ENCODE results near the gene TRAF2. TPM values are rescaled to one million over a fixed set of nuclear protein-coding genes. Genes with fewer than 3 reads are reported as not detected.

TRAF2 gene
- total and polyA plus RNA-seq, 2 donors (not counting 3 experiments of a cell fraction or from before 2014, with no cell fraction given): 10.9 to 23.1 TPM

DNA sequence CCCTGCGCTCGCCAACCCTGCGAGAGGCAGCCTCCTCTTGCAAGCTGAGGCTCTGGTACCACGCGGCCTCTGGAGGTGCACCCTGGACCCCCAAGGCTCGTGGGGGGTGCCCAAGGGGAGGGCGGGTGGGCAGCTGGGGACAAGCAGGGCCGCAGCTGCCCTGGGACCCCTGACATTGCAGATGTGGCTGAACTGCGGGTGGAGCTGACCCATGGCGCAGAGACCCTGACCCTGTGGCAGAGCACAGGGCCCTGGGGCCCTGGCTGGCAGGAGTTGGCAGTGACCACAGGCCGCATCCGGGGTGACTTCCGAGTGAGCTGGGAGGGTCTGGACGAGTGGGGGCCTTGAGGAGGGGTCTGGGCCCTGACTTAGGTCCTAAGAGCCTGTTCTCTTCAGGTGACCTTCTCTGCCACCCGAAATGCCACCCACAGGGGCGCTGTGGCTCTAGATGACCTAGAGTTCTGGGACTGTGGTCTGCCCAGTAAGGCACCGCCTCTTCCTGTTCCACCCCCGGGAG, 32.7 kb upstream of the TRAF2 start:
- H3K9me3 ChIP-seq (replicated peaks; ENCODE audit: control insufficient read depth, insufficient read depth, low read length): no peaks in the 10 kb centered on the region
- H3K79me2 ChIP-seq (ENCODE audit: control insufficient read depth, insufficient read depth, low read length): no peaks in the 10 kb centered on the region
- intact Hi-C loops (cut with micrococcal nuclease) (no loop called here), dilution Hi-C loops (cut with MboI; ENCODE audit: extremely low pct_ligation_motif_present, low sequenced_read_pairs) (no loop called here)
- H3K9ac ChIP-seq (replicated peaks; ENCODE audit: extremely low read depth, insufficient read depth, low read length): no peak overlapping the region
- H3K27ac ChIP-seq (ENCODE audit: insufficient read depth, low read depth, low read length): no peak overlapping the region
- TF ChIP-seq POLR2A (IDR thresholded peaks at IDR 0.05; ENCODE audit: low read depth, low read length) (no peak), MYC (IDR thresholded peaks at IDR 0.05; ENCODE audit: low read depth, low read length) (no peak), POLR2AphosphoS5 (IDR thresholded peaks at IDR 0.05; ENCODE audit: insufficient read depth, low read depth, low read length) (no peak)
- DNase-seq (ENCODE audit: low read depth, low spot score) (no peak), FAIRE-seq (no peak)
- no peaks in the 10 kb centered on the region for H3K36me3 ChIP-seq (ENCODE audit: control insufficient read depth in 2 of 2, extremely low read depth in 1 of 2, insufficient read depth in 2 of 2, low read length in 2 of 2)
- no peak overlapping the region for H3K4me2 ChIP-seq (ENCODE audit: insufficient read depth, low read length)
- no peaks in the 10 kb centered on the region for H3K27me3 ChIP-seq (ENCODE audit: control insufficient read depth in 2 of 2, insufficient read depth in 2 of 2, low read length in 2 of 2)
- ChIA-PET CTCF (no interaction called here), POLR2A (no interaction called here)
- H2AFZ ChIP-seq (ENCODE audit: low read depth, low read length): no peak overlapping the region
- no peaks in the 10 kb centered on the region for H3K9me1 ChIP-seq (replicated peaks; ENCODE audit: control insufficient read depth, extremely low read depth, insufficient read depth, low read length)
- no TSS peak for BruUV-seq (replicated peaks)
- no peaks in the 10 kb centered on the region for H4K20me1 ChIP-seq (replicated peaks; ENCODE audit: control insufficient read depth, extremely low read depth, insufficient read depth, low read length)
- peaks cover 5% of the 10 kb centered on the region for H3K4me1 ChIP-seq (ENCODE audit: control insufficient read depth, extremely low read depth, insufficient read depth, low read length)
- H3K4me3 ChIP-seq (replicated peaks in 1 of 3; ENCODE audit: insufficient read depth in 1 of 3, low read depth in 1 of 3, low read length in 3 of 3): no peak overlapping the region

GRCh38 chr9:136854113-136854841, 32.0 kb upstream of the TRAF2 start:
- Histone ChIP-seq H3K4me2 (ENCODE audit: insufficient read depth, low read length) (no peak overlapping the region), H3K79me2 (ENCODE audit: control insufficient read depth, insufficient read depth, low read length) (no peaks in the 10 kb centered on the region), H3K36me3 (ENCODE audit: control insufficient read depth in 2 of 2, extremely low read depth in 1 of 2, insufficient read depth in 2 of 2, low read length in 2 of 2) (no peaks in the 10 kb centered on the region), H3K9me3 (replicated peaks; ENCODE audit: control insufficient read depth, insufficient read depth, low read length) (no peaks in the 10 kb centered on the region), H3K9ac (replicated peaks; ENCODE audit: extremely low read depth, insufficient read depth, low read length) (no peak overlapping the region), H2AFZ (ENCODE audit: low read depth, low read length) (no peak overlapping the region), H3K9me1 (replicated peaks; ENCODE audit: control insufficient read depth, extremely low read depth, insufficient read depth, low read length) (no peaks in the 10 kb centered on the region), H3K4me3 (replicated peaks in 1 of 3; ENCODE audit: insufficient read depth in 1 of 3, low read depth in 1 of 3, low read length in 3 of 3) (no peak overlapping the region), H3K4me1 (ENCODE audit: control insufficient read depth, extremely low read depth, insufficient read depth, low read length) (peaks cover 5% of the 10 kb centered on the region), H3K27me3 (ENCODE audit: control insufficient read depth in 2 of 2, insufficient read depth in 2 of 2, low read length in 2 of 2) (no peaks in the 10 kb centered on the region), H4K20me1 (replicated peaks; ENCODE audit: control insufficient read depth, extremely low read depth, insufficient read depth, low read length) (no peaks in the 10 kb centered on the region), H3K27ac (ENCODE audit: insufficient read depth, low read depth, low read length) (no peak overlapping the region)
- ChIA-PET CTCF (interaction anchor here (1.1 kb wide), 1 partner anchor 12 kb away, joined by 3 read pairs; the partner anchor contains the start of gene AJM1), POLR2A (no interaction called here)
- BruUV-seq (replicated peaks): no TSS peak
- no peak for FAIRE-seq
- dilution Hi-C loops (cut with MboI; ENCODE audit: extremely low pct_ligation_motif_present, low sequenced_read_pairs) (no loop called here), intact Hi-C loops (cut with micrococcal nuclease) (no loop called here)
- no peak for DNase-seq (ENCODE audit: low read depth, low spot score)
- no peak for TF ChIP-seq POLR2AphosphoS5 (IDR thresholded peaks at IDR 0.05; ENCODE audit: insufficient read depth, low read depth, low read length)
- TF ChIP-seq CTCF (IDR thresholded peaks at IDR 0.05; ENCODE audit: extremely low read depth in 1 of 2, insufficient read depth in 1 of 2, low read depth in 1 of 2, low read length in 2 of 2): no peak
- no peak for TF ChIP-seq EZH2 (IDR thresholded peaks at IDR 0.05; ENCODE audit: borderline replicate concordance, low read depth, low read length, severe bottlenecking)
- TF ChIP-seq POLR2A (IDR thresholded peaks at IDR 0.05; ENCODE audit: low read depth, low read length): no peak
- TF ChIP-seq GATA2 (IDR thresholded peaks at IDR 0.05; ENCODE audit: insufficient read depth, insufficient read length, low read depth, low read length): no peak
- TF ChIP-seq, protein P1, sequence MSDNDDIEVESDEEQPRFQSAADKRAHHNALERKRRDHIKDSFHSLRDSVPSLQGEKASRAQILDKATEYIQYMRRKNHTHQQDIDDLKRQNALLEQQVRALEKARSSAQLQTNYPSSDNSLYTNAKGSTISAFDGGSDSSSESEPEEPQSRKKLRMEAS (IDR thresholded peaks at IDR 0.05; ENCODE audit: insufficient read depth, insufficient read length): no peak
- TF ChIP-seq FOS (IDR thresholded peaks at IDR 0.05; ENCODE audit: borderline replicate concordance, insufficient read depth, low read length): no peak
- TF ChIP-seq MYC (IDR thresholded peaks at IDR 0.05; ENCODE audit: low read depth, low read length): no peak
- no peak for TF ChIP-seq JUN (IDR thresholded peaks at IDR 0.05; ENCODE audit: borderline replicate concordance, insufficient read depth, insufficient read length, low read depth)
